NOMO-1 treated with dmso at 0.1 percent for 144 hours (cell line): ENCODE results near the gene CRB2.

ENCODE experiments used
- DNase-seq: peaks from one replicate; lab custom pipeline; 2025; ENCODE audit not compliant: unreplicated experiment; lab: John Stamatoyannopoulos, UW

CRB2 gene

GRCh38 chr9:123346826-123347225 is 9.2 kb upstream of the CRB2 start:
- no peak for DNase-seq

- DNase-seq, result no peak
Measured at GRCh38 chr9:123347289-123348060, 8.5 kb upstream of the CRB2 start.

- DNase-seq, result no peak
Measured at GRCh38 chr9:123348317-123348992, 7.5 kb upstream of the CRB2 start.

GRCh38 chr9:123349033-123349432 is 7.0 kb upstream of the CRB2 start:
- no peak for DNase-seq

DNA sequence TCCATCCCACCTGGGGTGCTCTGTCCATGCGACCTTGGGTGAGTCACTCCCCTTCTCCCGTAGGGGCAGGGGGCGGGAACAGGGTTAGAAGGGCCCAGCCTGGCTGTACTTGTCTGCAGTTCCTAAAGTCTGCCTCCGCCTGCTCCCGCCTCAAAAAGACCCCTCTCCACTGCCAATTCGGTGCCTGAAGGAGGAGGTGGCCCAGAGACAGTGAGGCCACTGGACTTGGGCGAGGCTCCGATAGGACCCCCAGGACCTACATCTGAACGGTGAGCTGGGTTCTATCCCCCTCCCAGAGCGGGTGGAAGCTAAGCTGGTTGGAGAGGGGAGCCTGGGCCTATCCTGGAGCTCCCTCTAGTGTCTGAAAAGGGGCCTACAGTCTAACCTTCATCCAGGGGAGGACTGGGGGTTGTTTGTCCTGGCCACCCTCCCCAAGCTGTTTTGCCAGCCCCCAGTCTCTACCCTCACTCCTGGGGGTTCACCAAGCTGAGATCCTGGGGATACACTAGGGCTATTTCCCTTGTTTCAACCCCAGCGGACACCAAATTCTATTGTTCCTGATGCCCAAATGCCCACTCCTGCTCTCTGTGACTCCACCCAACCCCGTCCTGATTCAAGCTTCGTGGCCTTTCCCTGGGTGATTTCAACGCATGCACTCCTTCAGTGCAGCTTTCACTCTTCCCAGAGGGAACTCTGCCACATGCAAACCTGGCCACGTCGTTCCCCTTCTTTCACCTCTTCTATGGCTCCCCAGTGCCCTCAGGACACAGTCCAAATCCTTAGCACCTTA is 6.1 kb upstream of the CRB2 start:
- DNase-seq, result peak; percentile 56

GRCh38 chr9:123350590-123351310 is 5.2 kb upstream of the CRB2 start:
- DNase-seq, result no peak

GRCh38 chr9:123353041-123353440 is 3.0 kb upstream of the CRB2 start:
- no peak for DNase-seq

GRCh38 chr9:123353984-123354591 is 1.9 kb upstream of the CRB2 start:
- no peak for DNase-seq

DNA sequence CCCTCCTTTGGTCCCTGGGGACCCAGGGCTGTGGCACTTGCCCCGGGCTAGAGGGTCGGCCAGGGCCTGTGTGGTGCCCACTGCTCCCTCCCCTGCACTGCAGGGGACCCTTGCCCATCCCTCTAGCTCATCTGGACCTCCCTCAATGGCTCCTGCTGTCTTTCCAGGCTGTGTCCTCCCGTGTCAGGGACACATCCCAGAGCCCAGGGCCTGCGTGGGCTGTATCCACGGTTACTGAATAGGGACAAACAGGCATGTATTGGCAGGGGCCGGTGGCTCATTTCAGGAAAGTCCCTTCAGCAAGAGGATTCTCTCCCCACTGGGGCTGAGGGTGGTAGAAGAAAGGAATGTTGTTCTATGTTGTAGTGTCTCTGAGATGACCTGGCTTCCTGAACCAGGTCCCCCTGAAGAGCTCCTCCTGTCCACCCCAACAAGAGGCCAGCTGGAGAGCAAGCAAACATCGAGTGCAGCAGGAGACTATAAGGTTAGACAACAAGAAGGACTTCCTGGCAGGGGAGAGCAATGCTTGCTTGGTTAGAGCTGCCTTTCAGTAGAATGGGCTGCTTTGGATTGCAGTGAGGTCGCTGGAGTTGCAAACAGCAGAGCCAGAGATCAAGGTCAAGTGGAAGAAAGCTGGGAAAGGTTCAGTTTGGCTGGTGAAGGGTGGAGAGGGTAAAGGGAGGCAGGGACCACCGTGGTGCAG is 1.0 kb upstream of the CRB2 start:
- no peak for DNase-seq

- DNase-seq, result no peak
Measured at GRCh38 chr9:123356851-123357742, 1.1 kb downstream of the CRB2 start.

DNA sequence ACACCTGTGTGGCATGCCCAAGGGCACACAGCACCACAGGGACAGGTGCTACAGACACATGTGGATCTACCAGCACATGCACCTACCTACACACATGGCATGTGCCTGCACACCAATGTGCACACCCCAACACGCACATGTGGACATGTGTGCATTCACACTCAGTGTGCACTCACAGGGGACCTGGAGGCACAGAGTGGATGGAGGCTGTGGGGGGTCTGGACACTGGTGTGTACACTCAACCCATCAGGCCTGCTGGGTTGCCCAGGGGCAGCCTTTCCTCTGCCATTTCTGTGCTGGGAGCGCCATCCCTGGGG is 1.7 kb downstream of the CRB2 start:
- DNase-seq, result no peak

DNA sequence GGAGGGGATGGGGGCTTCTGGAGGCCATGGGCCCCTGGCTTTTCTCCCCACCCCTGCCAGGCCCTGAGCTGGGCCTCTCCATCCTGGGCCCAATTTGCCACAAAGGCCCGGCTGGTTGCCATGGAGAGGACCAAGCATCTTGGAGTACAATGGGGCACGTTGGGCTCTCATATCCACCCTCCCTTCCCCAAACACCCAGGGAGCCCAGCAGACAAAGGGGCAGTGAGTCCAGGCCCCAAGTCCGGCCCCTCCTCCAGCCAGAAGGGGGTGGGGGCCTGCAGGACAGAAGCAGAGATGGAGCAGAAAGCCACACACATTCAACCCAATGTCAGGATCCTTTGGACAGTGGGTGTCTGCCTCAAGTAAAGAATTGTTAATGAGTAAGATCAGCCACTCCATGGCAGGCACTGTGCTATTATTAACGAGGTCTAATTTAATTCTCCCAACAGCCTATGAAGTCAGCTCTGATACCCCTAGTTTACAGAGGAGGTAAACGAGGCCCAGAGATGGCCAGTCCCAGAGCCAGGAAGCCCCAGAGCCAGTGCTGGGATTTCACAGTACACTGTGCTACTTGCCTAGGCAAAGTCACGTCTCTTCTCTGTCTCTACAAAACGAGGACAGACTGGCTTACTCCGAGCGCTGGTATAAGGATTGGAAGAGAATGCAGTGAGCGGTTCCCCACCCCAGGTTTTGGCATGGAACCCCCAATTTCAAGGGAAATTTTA is 2.3 kb downstream of the CRB2 start:
- DNase-seq, result no peak

DNA sequence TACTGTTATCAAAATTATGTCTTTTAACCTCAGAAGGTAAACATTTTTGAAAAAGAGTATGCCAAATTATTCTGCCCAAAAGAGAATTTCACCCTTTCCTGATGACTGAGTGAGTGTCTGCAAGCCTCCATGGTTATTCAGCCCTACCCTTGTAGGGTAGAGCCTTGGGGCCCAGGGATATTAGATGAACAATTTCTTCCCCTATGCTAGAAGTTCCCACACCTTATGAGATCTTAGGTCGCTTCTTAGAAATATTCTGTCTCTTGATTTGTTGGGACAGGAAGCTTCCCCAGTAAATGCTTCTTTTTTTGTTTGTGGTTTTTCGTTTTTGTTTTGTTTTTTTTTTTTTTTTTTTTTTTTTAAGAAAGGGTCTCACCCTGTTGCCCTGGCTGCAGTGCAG is 3.1 kb downstream of the CRB2 start:
- DNase-seq, result no peak

DNA sequence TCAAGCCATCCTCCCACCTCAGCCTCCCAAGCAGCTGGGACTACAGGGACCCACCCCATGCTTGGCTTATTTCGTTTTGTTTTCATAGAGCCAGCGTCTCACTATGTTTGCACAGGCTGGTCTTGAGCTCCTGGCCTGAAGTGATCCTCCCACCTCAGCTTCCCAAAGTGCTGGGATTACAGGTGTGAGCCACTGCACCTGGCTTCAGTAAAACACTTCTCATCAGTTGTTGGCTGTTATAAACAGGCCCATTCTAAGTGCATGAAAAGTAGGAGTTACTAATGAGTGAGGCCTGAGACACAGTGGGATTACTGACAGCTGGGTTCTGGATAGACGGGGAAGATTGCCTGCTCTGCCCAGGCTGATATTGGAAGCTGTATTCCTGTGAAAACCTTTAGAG is 3.5 kb downstream of the CRB2 start:
- no peak for DNase-seq

- DNase-seq, result no peak
Measured at GRCh38 chr9:123360161-123361085, 4.4 kb downstream of the CRB2 start.

DNA sequence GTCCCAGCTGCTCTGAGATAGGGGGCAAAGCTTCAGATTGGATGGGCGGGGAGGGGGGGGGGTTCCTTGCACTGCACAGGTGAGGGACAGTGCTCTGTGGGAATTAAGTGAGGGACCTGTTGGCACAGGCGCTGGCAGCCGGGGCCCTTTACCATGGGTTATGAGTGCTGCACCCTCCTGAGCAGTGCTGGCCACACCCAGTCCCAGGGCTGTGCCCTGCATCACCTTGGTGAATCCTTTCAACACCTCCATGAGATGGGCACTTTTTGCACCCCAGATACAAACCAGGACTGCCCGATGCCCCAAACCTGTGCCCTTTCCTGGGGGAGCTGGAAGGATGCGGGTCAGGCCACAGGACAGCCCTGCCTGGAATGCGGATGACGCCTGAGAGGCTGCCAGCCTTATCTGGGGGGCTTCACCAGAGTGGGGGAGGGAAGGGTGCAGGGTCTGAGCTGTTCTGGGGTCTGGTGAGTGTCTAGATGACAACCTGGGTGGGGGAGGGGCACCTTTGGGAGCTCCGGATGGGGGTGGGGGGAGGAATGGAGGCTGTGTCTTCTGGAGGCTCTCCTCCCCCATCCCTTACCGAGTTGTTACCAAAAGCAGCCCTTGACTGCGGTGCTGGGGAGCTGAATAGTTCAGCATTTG is 5.2 kb downstream of the CRB2 start:
- DNase-seq, result no peak
